ENCODE data around the gene RBM47.

- no peak for TF ChIP-seq CTCF (IDR thresholded peaks at IDR 0.05)
- TF ChIP-seq POLR2A (IDR thresholded peaks at IDR 0.05; ENCODE audit: low read depth), result no peak
Measured at GRCh38 chr4:40455340-40455902, 174.2 kb downstream of the RBM47 start.

Measured in esophagus muscularis mucosa (tissue), 3 donors.